Stimulated activated CD8-positive, alpha-beta memory T cell treated with anti-CD3 and anti-CD28 coated beads, Interleukin-2, amount 100 ng/mL, for 1 hour (primary cell): Measurements from ENCODE around the gene RBM19.
"Not testable (repeated sequence)": the region's sequence is repeated elsewhere in the genome, so short reads cannot be mapped to it uniquely, and the experiment has no call there.

Experiments used
- DNase-seq, 2 donors: peaks; one replicate each; pipeline ENCODE4 v3.0.0-alpha.2; 2020; ENCODE audit warnings: low read depth in 2 of 2

Gene RBM19

GRCh38 chr12:113901319-113901718, 64.8 kb downstream of the RBM19 start:
- DNase-seq: not testable (repeated sequence)

DNA sequence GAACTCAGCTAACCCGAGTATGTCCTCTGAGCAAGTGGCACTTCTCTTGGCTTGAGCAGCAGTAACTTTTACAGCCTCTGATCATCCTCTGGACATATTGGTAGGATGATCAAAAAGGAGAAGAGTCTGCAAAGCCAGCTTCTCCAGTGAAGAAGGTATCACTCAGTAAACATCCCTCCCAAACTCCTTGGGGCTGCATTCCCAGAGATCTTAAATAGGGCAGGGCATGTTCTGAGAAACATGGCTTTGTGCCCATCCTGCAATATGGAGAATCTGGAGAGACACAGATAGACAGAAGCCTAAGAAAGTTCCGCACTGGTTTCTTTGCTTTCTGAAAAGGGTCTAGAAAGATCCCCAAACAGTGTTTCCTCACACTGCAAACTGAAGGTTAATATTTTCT, 65.4 kb downstream of the RBM19 start:
- no peak for DNase-seq

DNA sequence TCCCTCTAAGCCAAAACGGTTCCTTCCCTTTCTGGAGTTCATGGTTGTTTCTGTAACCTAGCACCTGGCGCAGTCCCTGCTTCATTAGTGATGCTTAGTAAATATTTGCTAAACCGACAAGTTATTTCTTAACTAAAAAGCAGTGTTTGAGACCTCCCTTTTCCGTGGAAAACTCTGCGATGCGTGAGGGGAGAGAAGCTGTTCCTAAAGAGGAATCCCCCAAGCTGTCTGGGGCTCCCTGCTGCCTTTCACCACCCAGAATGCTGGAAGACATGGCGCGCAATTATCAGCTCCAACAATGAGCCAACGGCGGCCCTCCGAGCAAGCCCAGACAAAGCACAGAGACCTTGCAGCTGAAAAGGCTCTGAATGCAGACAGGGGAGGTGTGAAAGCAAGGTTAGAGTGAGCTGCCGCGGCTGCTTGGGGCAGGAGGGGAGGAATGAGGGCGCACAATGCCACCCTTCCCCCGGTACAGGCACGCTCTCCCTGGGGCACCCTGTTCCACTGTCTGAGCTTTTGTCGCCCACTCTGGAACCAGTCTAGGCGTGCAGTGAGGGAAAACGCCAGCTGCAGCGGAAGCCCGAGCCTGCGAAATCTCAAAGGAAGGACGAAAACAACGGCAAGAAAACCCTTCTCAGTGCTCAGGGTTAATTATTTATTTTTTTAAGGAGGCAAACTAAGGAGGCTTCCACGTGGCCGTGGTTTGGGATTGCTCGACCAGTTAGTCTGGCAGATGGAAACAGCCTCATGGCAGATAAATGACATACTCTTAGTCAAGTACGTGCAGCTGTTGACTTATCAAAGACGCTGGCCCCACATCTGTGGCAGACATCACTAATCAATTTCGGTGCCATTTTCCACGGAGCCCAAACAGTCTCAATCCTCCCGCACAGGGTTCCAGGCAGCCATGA, 66.3 kb downstream of the RBM19 start:
- DNase-seq: no peak

DNA sequence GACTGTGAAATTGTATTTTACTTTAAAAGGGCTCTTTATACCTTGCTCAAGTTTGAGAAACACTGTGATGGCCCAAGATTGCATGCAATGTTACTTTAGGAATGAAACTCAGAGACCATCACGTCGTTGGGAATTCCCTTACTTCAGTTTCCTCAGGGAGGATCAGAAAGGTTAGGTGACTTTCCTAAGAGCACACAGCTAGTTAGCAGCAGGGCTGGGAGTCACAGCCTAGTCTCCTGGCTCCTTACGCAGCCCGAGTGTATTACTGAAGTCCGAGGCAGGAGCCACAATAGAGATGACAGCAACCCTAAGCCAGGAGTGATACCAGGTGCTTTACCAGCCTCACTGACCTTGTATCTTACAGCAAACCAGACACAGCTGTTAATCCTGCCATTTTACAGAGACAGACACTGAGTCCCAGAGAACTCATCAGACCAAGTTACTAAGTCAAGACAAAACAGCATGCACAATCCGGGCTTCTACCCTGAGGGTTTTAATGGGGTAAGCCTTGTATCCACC, 67.0 kb downstream of the RBM19 start:
- no peak for DNase-seq

DNA sequence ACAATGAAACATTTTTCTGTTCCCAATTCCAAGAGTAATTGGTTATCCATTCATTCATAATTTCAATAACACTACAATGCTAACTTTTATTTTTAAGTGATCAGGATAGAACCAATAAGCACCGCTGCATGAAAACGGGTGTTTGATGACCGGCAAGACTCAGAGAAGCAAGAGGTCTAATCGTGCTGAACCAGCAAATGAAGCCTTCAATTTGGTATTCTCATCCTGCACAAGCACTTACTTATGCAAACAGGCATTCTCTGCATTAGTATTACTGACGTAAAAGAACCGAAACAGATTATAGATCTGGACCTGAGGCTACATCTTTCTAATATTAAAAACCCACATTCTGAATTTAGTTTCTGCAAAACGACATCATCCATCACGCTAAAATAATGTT, 67.7 kb downstream of the RBM19 start:
- DNase-seq: no peak

GRCh38 chr12:113897406-113897805, 68.7 kb downstream of the RBM19 start:
- DNase-seq: no peak

- no peak for DNase-seq
Measured at GRCh38 chr12:113896841-113897240, 69.3 kb downstream of the RBM19 start.

DNA sequence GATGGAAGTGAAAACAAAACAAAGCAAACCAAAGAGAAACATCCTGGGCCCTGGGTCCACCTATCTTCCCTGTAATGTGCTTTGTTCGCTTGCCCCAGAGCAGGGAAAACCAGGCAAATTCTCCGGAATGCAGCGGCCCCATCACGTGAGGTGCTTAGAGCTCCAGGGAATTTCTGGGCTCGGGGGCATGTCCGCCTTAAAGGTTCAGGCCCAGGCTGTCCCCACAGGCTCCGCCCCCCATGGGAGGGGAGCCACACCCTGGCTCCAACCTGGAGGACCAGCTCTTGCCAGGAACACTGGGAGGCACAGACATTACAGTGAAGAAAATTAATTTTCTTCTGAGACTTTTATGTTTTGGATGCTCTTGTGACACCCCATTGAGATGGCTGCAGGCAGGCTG, 69.9 kb downstream of the RBM19 start:
- no peak for DNase-seq

- DNase-seq: no peak
Measured at GRCh38 chr12:113895176-113895575, 70.9 kb downstream of the RBM19 start.

GRCh38 chr12:113894697-113895096, 71.4 kb downstream of the RBM19 start:
- DNase-seq: no peak

DNA sequence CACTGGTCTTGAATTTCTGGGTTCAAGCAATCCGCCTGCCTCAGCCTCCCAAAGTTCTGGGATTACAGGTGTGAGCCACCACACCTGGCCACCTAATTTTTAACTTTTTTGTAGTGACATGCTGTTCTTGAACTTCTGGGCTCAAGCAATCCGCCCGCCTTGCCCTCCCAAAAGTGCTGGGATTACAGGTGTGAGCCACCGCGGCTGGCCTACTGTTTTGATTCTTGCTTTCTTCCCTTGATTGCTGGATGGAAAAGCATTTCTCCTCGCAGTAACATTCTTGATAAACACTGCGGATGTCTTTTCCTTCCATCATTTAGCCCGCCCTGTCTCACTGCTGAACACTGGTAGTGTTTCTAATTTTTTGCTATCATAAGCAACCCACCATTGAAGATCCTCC, 72.9 kb downstream of the RBM19 start:
- DNase-seq: no peak

DNA sequence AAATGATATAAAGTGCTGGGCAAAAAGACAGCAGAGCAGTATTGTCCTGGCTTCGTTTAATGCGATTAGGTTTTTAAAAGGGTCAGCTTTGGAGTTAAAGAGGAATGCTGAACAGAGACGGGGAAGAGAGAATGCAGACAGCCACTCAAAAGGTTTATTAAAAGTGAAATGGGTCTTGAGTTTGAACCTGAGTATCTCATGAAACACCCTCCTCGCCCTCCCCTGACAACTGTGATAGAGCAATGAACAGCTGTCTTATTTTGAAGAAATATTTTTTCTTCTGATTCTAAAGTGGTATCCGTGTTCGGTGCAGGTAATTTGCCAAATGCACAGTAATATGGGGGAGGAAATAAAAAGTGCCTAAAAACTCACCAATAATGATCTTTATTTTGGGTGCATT, 73.6 kb downstream of the RBM19 start:
- no peak for DNase-seq

DNA sequence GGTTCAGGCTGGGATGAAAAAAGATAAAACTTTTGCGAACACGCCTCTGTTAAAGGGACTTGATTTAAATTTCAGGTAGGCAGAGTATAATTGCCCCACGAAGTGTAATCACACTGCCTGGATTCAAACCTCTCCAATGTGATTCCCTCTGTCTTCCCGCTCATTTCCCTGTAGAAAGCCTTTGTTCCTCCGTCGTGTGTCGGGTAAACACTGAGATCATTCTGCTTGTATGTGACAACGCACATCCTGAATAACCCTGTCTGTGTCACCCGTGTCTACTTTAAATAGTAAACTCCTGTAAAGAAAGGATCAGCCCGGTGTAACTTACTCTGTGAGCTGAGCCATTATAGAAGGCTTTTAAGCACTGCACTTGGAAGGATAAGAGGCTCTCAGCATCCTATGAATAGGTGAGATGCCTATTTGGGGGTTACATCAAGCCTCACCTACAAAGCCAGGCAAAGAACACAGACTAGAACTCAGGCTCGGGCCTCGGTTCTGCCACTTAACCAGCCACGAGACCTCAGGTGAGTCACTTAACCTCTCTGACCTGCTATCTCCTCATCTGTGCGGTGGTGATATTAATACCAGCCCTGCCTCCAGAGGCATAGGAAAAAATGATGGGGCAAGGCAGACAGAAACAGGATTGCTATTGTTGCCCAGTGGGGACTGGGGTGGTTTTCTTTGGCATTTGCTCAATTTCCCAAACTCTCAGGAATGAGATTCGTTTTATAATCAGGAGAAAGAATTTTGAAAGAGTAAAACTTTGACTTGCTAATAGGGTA, 74.2 kb downstream of the RBM19 start:
- no peak for DNase-seq

DNA sequence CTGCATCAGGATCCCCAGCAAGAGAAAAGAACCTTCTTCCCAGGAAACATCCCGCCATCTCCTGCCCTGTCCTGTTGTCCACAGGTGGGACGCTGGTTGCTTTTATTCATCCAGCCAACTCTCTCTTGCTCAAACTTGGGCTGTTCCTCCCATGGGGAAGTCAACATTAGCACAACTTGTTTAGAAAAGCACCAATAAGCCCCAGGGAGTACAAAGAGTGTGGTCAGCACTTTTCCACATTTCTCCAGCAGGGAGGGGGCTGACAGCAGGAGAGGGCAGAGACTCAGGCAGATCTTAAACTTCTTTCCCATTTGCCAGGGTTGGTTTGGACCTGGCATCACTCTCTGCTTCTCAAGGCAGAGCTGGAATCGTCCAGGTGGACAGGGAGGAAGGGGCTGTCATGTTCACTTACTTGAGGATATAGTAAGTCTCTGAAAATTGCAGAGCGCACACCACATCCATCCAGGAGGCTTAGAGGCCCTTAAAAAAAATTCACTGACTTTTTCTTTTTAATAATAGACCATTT, 74.9 kb downstream of the RBM19 start:
- no peak for DNase-seq

GRCh38 chr12:113889891-113890581, 76.1 kb downstream of the RBM19 start:
- DNase-seq: no peak

DNA sequence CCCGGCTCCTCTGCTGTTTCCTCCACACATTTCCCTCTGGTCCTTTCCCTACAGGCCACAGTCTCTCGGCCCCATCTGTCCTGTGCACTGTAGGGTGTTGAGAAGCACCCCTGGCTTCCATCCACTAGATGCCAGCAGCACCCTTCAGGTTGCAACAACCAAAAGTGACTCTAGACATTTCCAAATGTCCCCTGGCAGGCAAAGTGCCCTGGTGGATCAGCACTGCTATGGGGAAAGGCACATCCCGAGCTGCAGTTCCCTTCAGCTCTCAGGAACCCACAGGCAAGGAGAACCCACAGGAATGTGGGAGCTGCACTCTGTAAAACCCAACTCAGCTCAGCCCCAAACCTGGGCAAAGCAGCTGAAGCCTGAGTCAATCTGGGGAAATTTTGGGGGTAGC, 77.0 kb downstream of the RBM19 start:
- no peak for DNase-seq

- no peak for DNase-seq
Measured at GRCh38 chr12:113888435-113888834, 77.7 kb downstream of the RBM19 start.

GRCh38 chr12:113887906-113888305, 78.2 kb downstream of the RBM19 start:
- DNase-seq: no peak

DNA sequence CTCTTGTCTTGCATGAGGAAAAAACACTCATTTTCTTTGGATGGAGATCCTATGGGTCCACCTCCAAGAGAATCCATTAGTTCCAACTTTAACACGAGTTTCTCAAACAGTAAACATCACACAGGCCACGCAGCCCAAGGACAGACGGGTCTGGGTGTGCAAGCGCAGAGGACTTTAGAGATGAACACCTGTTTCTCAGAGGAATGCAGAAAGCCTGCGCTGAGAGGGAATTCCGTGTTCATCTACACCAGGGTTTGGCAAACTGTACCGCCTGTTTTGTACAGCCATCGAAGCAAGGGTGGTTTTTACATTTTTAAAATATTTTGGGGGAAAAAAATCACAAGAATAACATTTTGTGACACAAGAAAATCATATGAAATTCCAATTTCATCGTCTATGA, 79.4 kb downstream of the RBM19 start:
- no peak for DNase-seq

DNA sequence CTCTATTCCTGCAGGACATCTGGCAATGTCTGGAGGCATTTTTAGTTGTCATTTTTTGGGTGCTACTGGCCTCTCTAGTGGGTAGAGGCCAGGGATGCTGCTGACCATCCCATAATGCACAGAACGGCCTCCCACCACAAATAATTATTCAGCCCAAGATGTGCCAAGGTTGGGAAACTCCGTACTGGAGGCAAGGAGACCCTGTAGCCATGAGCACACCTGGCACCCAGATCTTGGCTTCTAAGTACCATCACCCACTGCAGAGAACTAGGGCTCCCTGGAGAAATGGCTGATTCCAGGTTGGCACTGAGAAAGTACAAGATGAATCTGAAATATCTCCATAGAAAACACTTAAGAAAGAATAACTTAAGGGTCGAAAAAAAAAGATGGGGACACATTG, 81.7 kb downstream of the RBM19 start:
- DNase-seq: no peak

- no peak for DNase-seq
Measured at GRCh38 chr12:113882690-113883089, 83.4 kb downstream of the RBM19 start.
